Glutamatergic neuron (in vitro differentiated cells): Measurements from ENCODE around the gene CYSLTR2. TPM values are rescaled to one million over a fixed set of nuclear protein-coding genes. Genes with fewer than 3 reads are reported as not detected.

Source experiments
- DNase-seq: peaks from one replicate; pipeline ENCODE4 v3.0.0; 2022
- H3K27ac Mint-ChIP-seq: one replicate; pipeline ENCODE4 v1.8.0; 2020; ENCODE audit warnings: mild to moderate bottlenecking, mixed read lengths, inconsistent platforms; ENCODE audit not compliant: unreplicated experiment
- H3K27me3 Mint-ChIP-seq: one replicate; pipeline ENCODE4 v1.8.0; 2020; ENCODE audit warnings: mild to moderate bottlenecking, moderate library complexity, mixed read lengths, inconsistent platforms; ENCODE audit not compliant: unreplicated experiment
- H3K36me3 Mint-ChIP-seq: one replicate; pipeline ENCODE4 v1.8.0; 2020; ENCODE audit warnings: mild to moderate bottlenecking, mixed read lengths, inconsistent platforms; ENCODE audit not compliant: unreplicated experiment
- H3K4me1 Mint-ChIP-seq: one replicate; pipeline ENCODE4 v1.8.0; 2020; ENCODE audit warnings: mild to moderate bottlenecking, low read depth, mixed read lengths, inconsistent platforms; ENCODE audit not compliant: unreplicated experiment
- H3K4me3 Mint-ChIP-seq: one replicate; pipeline ENCODE4 v1.8.0; 2020; ENCODE audit warnings: mild to moderate bottlenecking, mixed read lengths, inconsistent platforms; ENCODE audit not compliant: unreplicated experiment
- H3K9me3 Mint-ChIP-seq: one replicate; pipeline ENCODE4 v1.8.0; 2020; ENCODE audit warnings: mild to moderate bottlenecking, moderate library complexity, mixed read lengths, inconsistent platforms; ENCODE audit not compliant: unreplicated experiment
- CTCF ChIP-seq: fragments of 200-600 bp; sonication (generic); IDR thresholded peaks from one replicate; pipeline ENCODE4 v1.5.0; 2021; ENCODE audit not compliant: partially characterized antibody, unreplicated experiment
- total RNA-seq: library from RNA; stranded (reverse); fragmentation: NEBNext Ultra II Directional; extraction: Animal tissue kit (Norgen Biotek cat#: 25700); gene quantifications from one replicate; pipeline ENCODE4 v1.2.1, GENCODE V29; 2021; ENCODE audit not compliant: unreplicated experiment

CYSLTR2 gene
- total RNA-seq, 1 donor from 2014 or later: 4.9 TPM

GRCh38 chr13:48642061-48642460 lies 11.7 kb upstream of the CYSLTR2 start:
- no peak overlapping the region for H3K4me3 Mint-ChIP-seq

GRCh38 chr13:48643159-48643558 lies 10.6 kb upstream of the CYSLTR2 start:
- Mint-ChIP-seq H3K36me3 (peaks cover 5% of the 10 kb centered on the region), H3K4me3 (no peak overlapping the region), H3K4me1 (peaks cover 12% of the 10 kb centered on the region), H3K27me3 (peaks cover 4% of the 10 kb centered on the region), H3K27ac (no peak overlapping the region), H3K9me3 (peaks cover 4% of the 10 kb centered on the region)
- DNase-seq: no peak
- TF ChIP-seq CTCF: no peak

More at GRCh38 chr13:48642061-48642460, 11.7 kb upstream of the CYSLTR2 start:
- no peak for TF ChIP-seq CTCF
- H3K36me3 Mint-ChIP-seq: peaks cover 5% of the 10 kb centered on the region
- H3K9me3 Mint-ChIP-seq: peaks cover 4% of the 10 kb centered on the region
- peaks cover 4% of the 10 kb centered on the region for H3K27me3 Mint-ChIP-seq
- peaks cover 12% of the 10 kb centered on the region for H3K4me1 Mint-ChIP-seq
- DNase-seq: no peak
- H3K27ac Mint-ChIP-seq: no peak overlapping the region

- Mint-ChIP-seq H3K27me3 (peaks cover 2% of the 10 kb centered on the region), H3K4me3 (no peak overlapping the region)
Observed at GRCh38 chr13:48644141-48644540, 9.6 kb upstream of the CYSLTR2 start.

GRCh38 chr13:48644951-48645350 lies 8.8 kb upstream of the CYSLTR2 start:
- DNase-seq: peak; percentile 45
- H3K27ac Mint-ChIP-seq: peak overlapping the region; percentile 60
- peaks cover 12% of the 10 kb centered on the region for H3K4me1 Mint-ChIP-seq
- H3K36me3 Mint-ChIP-seq: no peaks in the 10 kb centered on the region
- no peak for TF ChIP-seq CTCF
- no peak overlapping the region for H3K4me3 Mint-ChIP-seq
- H3K27me3 Mint-ChIP-seq: no peaks in the 10 kb centered on the region
- H3K9me3 Mint-ChIP-seq: peaks cover 4% of the 10 kb centered on the region

More at GRCh38 chr13:48644141-48644540, 9.6 kb upstream of the CYSLTR2 start:
- DNase-seq: no peak
- no peak for TF ChIP-seq CTCF
- Mint-ChIP-seq H3K9me3 (peaks cover 4% of the 10 kb centered on the region), H3K27ac (peak overlapping the region; percentile 5), H3K4me1 (peaks cover 12% of the 10 kb centered on the region), H3K36me3 (peaks cover 3% of the 10 kb centered on the region)

- H3K27me3 Mint-ChIP-seq: no peaks in the 10 kb centered on the region
- peak overlapping the region; percentile 71 for H3K27ac Mint-ChIP-seq
- peaks cover 2% of the 10 kb centered on the region for H3K9me3 Mint-ChIP-seq
- H3K36me3 Mint-ChIP-seq: no peaks in the 10 kb centered on the region
- H3K4me1 Mint-ChIP-seq: peaks cover 8% of the 10 kb centered on the region
- no peak overlapping the region for H3K4me3 Mint-ChIP-seq
- TF ChIP-seq CTCF: no peak
- DNase-seq: no peak
Observed at GRCh38 chr13:48645845-48646244, 7.9 kb upstream of the CYSLTR2 start.
